Fibroblast of lung (primary cell): ENCODE data around the gene CYTIP.
"Not testable (repeated sequence)": the region's sequence is repeated elsewhere in the genome, so short reads cannot be mapped to it uniquely, and the experiment has no call there.

Experiments used
- EZH2 ChIP-seq: IDR thresholded peaks from 2 replicates; pipeline ENCODE4 v1.5.1; 2012; ENCODE audit warnings: low read length, control low read depth, mild to moderate bottlenecking; ENCODE audit errors: missing control alignments
- TF ChIP-seq, protein P1 (sequence below), 2 donors: IDR thresholded peaks in 1 of 2; conservative IDR thresholded peaks in 1 of 2; 1 replicate in 1 of 2; 2 replicates in 1 of 2; pipeline ENCODE4 v1.5.1; 2011 to 2012; ENCODE audit warnings: low read length in 2 of 2, control low read depth in 1 of 2, inconsistent platforms in 1 of 2, low read depth in 1 of 2, mild to moderate bottlenecking in 1 of 2

DNA sequence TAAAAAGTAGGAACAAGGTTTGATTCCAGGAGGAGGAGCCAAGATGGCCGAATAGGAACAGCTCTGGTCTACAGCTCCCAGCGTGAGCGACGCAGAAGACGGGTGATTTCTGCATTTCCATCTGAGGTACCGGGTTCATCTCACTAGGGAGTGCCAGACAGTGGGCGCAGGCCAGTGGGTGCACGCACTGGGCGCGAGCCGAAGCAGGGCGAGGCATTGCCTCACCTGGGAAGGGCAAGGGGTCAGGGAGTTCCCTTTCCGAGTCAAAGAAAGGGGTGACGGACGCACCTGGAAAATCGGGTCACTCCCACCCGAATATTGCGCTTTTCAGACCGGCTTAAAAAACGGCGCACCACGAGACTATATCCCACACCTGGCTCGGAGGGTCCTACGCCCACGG is 75.4 kb downstream of the CYTIP start:
- TF ChIP-seq, protein P1, sequence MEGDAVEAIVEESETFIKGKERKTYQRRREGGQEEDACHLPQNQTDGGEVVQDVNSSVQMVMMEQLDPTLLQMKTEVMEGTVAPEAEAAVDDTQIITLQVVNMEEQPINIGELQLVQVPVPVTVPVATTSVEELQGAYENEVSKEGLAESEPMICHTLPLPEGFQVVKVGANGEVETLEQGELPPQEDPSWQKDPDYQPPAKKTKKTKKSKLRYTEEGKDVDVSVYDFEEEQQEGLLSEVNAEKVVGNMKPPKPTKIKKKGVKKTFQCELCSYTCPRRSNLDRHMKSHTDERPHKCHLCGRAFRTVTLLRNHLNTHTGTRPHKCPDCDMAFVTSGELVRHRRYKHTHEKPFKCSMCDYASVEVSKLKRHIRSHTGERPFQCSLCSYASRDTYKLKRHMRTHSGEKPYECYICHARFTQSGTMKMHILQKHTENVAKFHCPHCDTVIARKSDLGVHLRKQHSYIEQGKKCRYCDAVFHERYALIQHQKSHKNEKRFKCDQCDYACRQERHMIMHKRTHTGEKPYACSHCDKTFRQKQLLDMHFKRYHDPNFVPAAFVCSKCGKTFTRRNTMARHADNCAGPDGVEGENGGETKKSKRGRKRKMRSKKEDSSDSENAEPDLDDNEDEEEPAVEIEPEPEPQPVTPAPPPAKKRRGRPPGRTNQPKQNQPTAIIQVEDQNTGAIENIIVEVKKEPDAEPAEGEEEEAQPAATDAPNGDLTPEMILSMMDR (conservative IDR thresholded peaks at IDR 0.05 in 1 of 2, IDR thresholded peaks at IDR 0.05 in 1 of 2; ENCODE audit: low read depth in 1 of 2, low read length in 2 of 2), result not testable (repeated sequence)
- TF ChIP-seq EZH2, result not testable (repeated sequence)
